K562 (cell line): ENCODE results near the gene SCT. TPM values are rescaled to one million over a fixed set of nuclear protein-coding genes. Genes with fewer than 3 reads are reported as not detected.

Experiments
- ATAC-seq: fragments of 200-7000 bp; cut with Tn5 transposase; 3 replicates; pipeline ENCODE4 v1.9.1; 2020; ENCODE audit warnings: moderate library complexity
- BruUV-seq: library from RNA; stranded (reverse); fragments of 400-500 nt; replicated peaks from 2 replicates; lab custom pipeline; 2021; lab: Mats Ljungman, UMichigan
- CTCF ChIA-PET: fragments of 300-600 bp; formaldehyde crosslinking; extraction: SDS; loops from one replicate; lab custom pipeline; 2021; ENCODE audit warnings: low intra/inter-chr PET ratio; lab: Yijun Ruan, JAX
- POLR2A ChIA-PET: fragments of 300-600, 350-650 bp; sonication (Branson Sonifier 250); formaldehyde crosslinking; extraction: SDS; loops from one replicate; lab custom pipeline; 2021; ENCODE audit warnings: antibody characterized with exemption, inconsistent platforms; lab: Yijun Ruan, JAX
- DNase-seq, 4 experiments: peaks; one replicate each; pipeline versions ENCODE4 v3.0.0 to v3.0.0-alpha.2; 2011 to 2018; ENCODE audit warnings: low spot score in 3 of 4, mixed read lengths in 3 of 4; ENCODE audit errors: extremely low read depth in 1 of 4
- FAIRE-seq: peaks from 2 replicates; lab custom pipeline; 2011; peaks lifted over from hg19 to GRCh38; lab: Jason Lieb, UNC
- H2AFZ ChIP-seq: 2 replicates; pipeline ENCODE4 v1.6.0; 2011; ENCODE audit warnings: low read depth, low read length, control low read depth, inconsistent platforms
- H3K27ac ChIP-seq: fragments of 200-600 bp; 3 replicates; pipeline ENCODE4 v1.8.0; 2011; ENCODE audit warnings: low read depth, mild to moderate bottlenecking, control low read depth, inconsistent platforms, low read length, moderate library complexity, mixed read lengths; ENCODE audit errors: extremely low read depth
- H3K27me3 ChIP-seq, 2 experiments: fragments of 300-600 bp in 1 of 2; 2 replicates in 1 of 2; 3 replicates in 1 of 2; pipeline versions ENCODE4 v1.6.0 to v1.8.0; 2011; ENCODE audit warnings: inconsistent platforms in 2 of 2, low read length in 2 of 2, mild to moderate bottlenecking in 1 of 2, mixed read lengths in 1 of 2, moderate library complexity in 1 of 2; ENCODE audit not compliant: control insufficient read depth in 2 of 2, insufficient read depth in 2 of 2
- H3K36me3 ChIP-seq: fragments of 300-600 bp; 3 replicates; pipeline ENCODE4 v1.8.0; 2011; ENCODE audit warnings: mild to moderate bottlenecking, low read length, inconsistent platforms; ENCODE audit not compliant: control insufficient read depth, insufficient read depth
- H3K4me1 ChIP-seq, 2 experiments: fragments of 200-600 bp in 1 of 2; replicated peaks in 1 of 2; 2 replicates in 1 of 2; 3 replicates in 1 of 2; pipeline versions ENCODE4 v1.5.1 to v1.8.0; 2011; ENCODE audit warnings: inconsistent platforms in 2 of 2, low read length in 2 of 2, mild to moderate bottlenecking in 1 of 2, mixed read lengths in 1 of 2, moderate library complexity in 1 of 2; ENCODE audit not compliant: control insufficient read depth in 2 of 2, insufficient read depth in 2 of 2
- H3K4me2 ChIP-seq: 2 replicates; pipeline ENCODE4 v1.6.1; 2011; ENCODE audit warnings: low read length, control low read depth, inconsistent platforms, mixed read lengths; ENCODE audit not compliant: insufficient read depth
- H3K4me3 ChIP-seq: fragments of 200-600 bp; sonication (generic), shearing (Covaris generic); 2 replicates; pipeline ENCODE4 v1.5.1; 2016; ENCODE audit warnings: control low read depth, inconsistent platforms
- H3K79me2 ChIP-seq: fragments of 200-600 bp; 3 replicates; pipeline ENCODE4 v1.8.0; 2011; ENCODE audit warnings: low read length, inconsistent platforms; ENCODE audit not compliant: control insufficient read depth, insufficient read depth
- H3K9ac ChIP-seq, 2 experiments: 2 replicates each; pipeline versions ENCODE4 v1.6.0 to v1.6.1; 2011; ENCODE audit warnings: low read depth in 2 of 2, low read length in 2 of 2, control low read depth in 1 of 2, inconsistent platforms in 1 of 2, mild to moderate bottlenecking in 1 of 2, mixed read lengths in 1 of 2; ENCODE audit not compliant: insufficient read depth in 1 of 2
- H3K9me1 ChIP-seq: one replicate; pipeline ENCODE4 v1.6.0; 2011; ENCODE audit warnings: inconsistent platforms, mild to moderate bottlenecking, low read length, moderate library complexity; ENCODE audit not compliant: control insufficient read depth, insufficient read depth
- H3K9me3 ChIP-seq: replicated peaks from 2 replicates; pipeline ENCODE4 v1.5.1; 2011; ENCODE audit warnings: low read depth, low read length, inconsistent platforms; ENCODE audit not compliant: control insufficient read depth, insufficient read depth
- H4K20me1 ChIP-seq: replicated peaks from 2 replicates; pipeline ENCODE4 v1.6.1; 2011; ENCODE audit warnings: low read length, inconsistent platforms, mixed read lengths; ENCODE audit not compliant: control insufficient read depth, insufficient read depth
- C11orf30 ChIP-seq: fragments of 450-650 bp; IDR thresholded peaks from 2 replicates; pipeline ENCODE4 v1.6.1; 2016; ENCODE audit warnings: low read depth, mild to moderate bottlenecking
- CBFA2T2 ChIP-seq: fragments of 450-650 bp; conservative IDR thresholded peaks from 2 replicates; pipeline ENCODE4 v1.6.1; 2017; ENCODE audit warnings: mild to moderate bottlenecking
- CHD1 ChIP-seq: fragments of 200-600 bp; sonication (generic); IDR thresholded peaks from one replicate; pipeline ENCODE4 v1.6.1; 2012; ENCODE audit warnings: mild to moderate bottlenecking, moderate library complexity, low read length, inconsistent platforms
- CHD4 ChIP-seq: fragments of 200-600 bp; sonication (generic); IDR thresholded peaks from 3 replicates; pipeline ENCODE4 v1.6.1; 2012; ENCODE audit warnings: low read depth, mild to moderate bottlenecking, mixed read lengths, low read length, inconsistent platforms; ENCODE audit not compliant: insufficient read depth, insufficient replicate concordance, poor library complexity, severe bottlenecking
- DACH1 ChIP-seq: fragments of 450-650 bp; IDR thresholded peaks from 2 replicates; pipeline ENCODE4 v1.6.1; 2018; ENCODE audit not compliant: partially characterized antibody
- FOXA3 ChIP-seq, 2 experiments: fragments of 450-650 bp in 1 of 2; sonication (generic) in 1 of 2; formaldehyde crosslinking; IDR thresholded peaks in 1 of 2; conservative IDR thresholded peaks in 1 of 2; 2 replicates each; pipeline versions ENCODE4 v1.4.0 to v1.8.0; 2020 to 2022; ENCODE audit warnings: mild to moderate bottlenecking in 2 of 2, missing genetic modification reagents in 1 of 2
- MAZ ChIP-seq, 2 experiments: fragments of 450-650 bp in 1 of 2; sonication (generic) in 1 of 2; formaldehyde crosslinking; IDR thresholded peaks in 1 of 2; conservative IDR thresholded peaks in 1 of 2; 2 replicates each; pipeline versions ENCODE4 v1.4.0 to v1.5.0; 2020; ENCODE audit warnings: mild to moderate bottlenecking in 1 of 2, missing genetic modification reagents in 1 of 2
- NCOA4 ChIP-seq: fragments of 450-650 bp; IDR thresholded peaks from 2 replicates; pipeline ENCODE4 v1.6.1; 2018; ENCODE audit warnings: mild to moderate bottlenecking; ENCODE audit not compliant: partially characterized antibody
- NFIX ChIP-seq: fragments of 250-450 bp; sonication (Bioruptor Pico); IDR thresholded peaks from 2 replicates; pipeline ENCODE4 v1.4.0; 2020; ENCODE audit warnings: low read depth, mild to moderate bottlenecking, moderate library complexity
- NUFIP1 ChIP-seq: fragments of 450-650 bp; IDR thresholded peaks from 2 replicates; pipeline ENCODE4 v1.6.1; 2018; ENCODE audit not compliant: partially characterized antibody
- SMARCB1 ChIP-seq: IDR thresholded peaks from 2 replicates; pipeline ENCODE4 v1.6.1; 2011; ENCODE audit warnings: improper control_type of control experiment, low read depth; ENCODE audit not compliant: insufficient read length
- TEAD2 ChIP-seq: fragments of 450-650 bp; IDR thresholded peaks from 2 replicates; pipeline ENCODE4 v1.6.1; 2016; ENCODE audit warnings: missing genetic modification characterization, control low read depth, missing compliant biosample characterization
- ZKSCAN1 ChIP-seq: fragments of 150-350 bp; IDR thresholded peaks from 2 replicates; pipeline ENCODE4 v1.6.1; 2016; ENCODE audit warnings: low read depth, low read length
- ZNF609 ChIP-seq: sonication (generic); formaldehyde crosslinking; IDR thresholded peaks from 2 replicates; pipeline ENCODE4 v1.8.1; 2023; ENCODE audit warnings: missing genetic modification reagents, mild to moderate bottlenecking, borderline replicate concordance
- WGBS: fragments of 100-300 bp; shearing (Covaris generic); methylation state at CpG from one replicate; pipeline ENCODE4 v1.1.6; 2016; ENCODE audit warnings: low coverage, mixed read lengths; ENCODE audit not compliant: insufficient coverage; ENCODE audit errors: missing lambda C conversion rate; 5-methylcytosine and 5-hydroxymethylcytosine counted together
- in situ Hi-C: fragments of 300-500 bp; cut with MboI; formaldehyde crosslinking; loops from 4 replicates; pipeline ENCODE4 v1.15.0; 2018; ENCODE audit warnings: inconsistent platforms, mixed read lengths
- intact Hi-C: fragments of 100-400 bp; cut with micrococcal nuclease; formaldehyde crosslinking; loops from 2 replicates; pipeline ENCODE4 v1.14.2; 2022
- polyA plus RNA-seq, 8 experiments: library from polyadenylated mRNA; depleted of rRNA in 4 of 8; stranded (reverse) in 5 of 8; unstranded in 3 of 8; fragments of >200 nt; fragmentation: Nextera tagmentation in 2 of 8; fragmentation: Illumina TruSeq in 1 of 8; extraction: Ambion mirVana in 2 of 8; extraction: Trizol in 1 of 8; gene quantifications; 2 replicates each; pipeline versions ENCODE4 v1.2.1 to v1.2.3, GENCODE V29; 2011 to 2014; ENCODE audit warnings: inconsistent platforms in 1 of 8, missing spikeins in 1 of 8
- total RNA-seq, 7 experiments: library from RNA; depleted of rRNA in 6 of 7; stranded (reverse); fragments of >200 nt in 6 of 7; fragmentation: Illumina TruSeq in 2 of 7; extraction: Trizol in 2 of 7; gene quantifications; 2 replicates each; pipeline versions ENCODE4 v1.2.1 to v1.2.3, GENCODE V29; 2011 to 2021; ENCODE audit warnings: low replicate concordance in 1 of 7
- TF ChIP-seq, protein P1 (sequence below): sonication (generic); formaldehyde crosslinking; IDR thresholded peaks from 2 replicates; pipeline ENCODE4 v1.8.0; 2022; ENCODE audit warnings: missing genetic modification reagents, mild to moderate bottlenecking, borderline replicate concordance
- TF ChIP-seq, protein P2 (sequence below): IDR thresholded peaks from 2 replicates; pipeline ENCODE4 v1.6.1; 2014; ENCODE audit warnings: antibody characterized with exemption

Gene SCT
- total and polyA plus RNA-seq, 9 of the 15 experiments (the other 6 are each of a cell fraction or from before 2014, with no cell fraction given) = not detected

DNA sequence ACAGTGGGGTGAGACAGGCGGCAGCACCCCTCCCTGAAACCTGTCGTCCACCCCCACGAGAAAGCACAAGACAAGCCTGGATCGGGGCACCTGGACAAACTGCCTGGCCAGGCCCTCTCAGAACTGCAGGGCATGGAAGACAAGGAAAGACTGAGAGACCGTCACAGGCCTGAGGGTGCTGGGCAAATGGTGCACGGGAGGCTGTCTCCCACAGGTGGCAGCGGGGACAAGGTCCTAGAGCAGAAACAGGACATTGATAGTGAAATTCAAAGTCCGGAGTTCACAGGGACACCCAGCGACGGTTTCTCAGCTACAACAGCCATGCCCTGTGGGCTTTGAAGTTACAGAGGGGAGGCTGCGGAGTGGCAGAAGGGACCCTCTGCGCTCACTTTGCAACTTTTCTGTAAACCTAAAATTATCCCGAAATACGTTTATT lies 30.7 kb upstream of the SCT start:
- WGBS = 87% methylated on average over 14 of the region's 14 CpGs
- no peaks in the 10 kb centered on the region for H3K9me1 ChIP-seq
- no peak overlapping the region for H3K27ac ChIP-seq
- DNase-seq (no peak), ATAC-seq (no peak), FAIRE-seq (no peak)
- H3K79me2 ChIP-seq = peaks cover 8% of the 10 kb centered on the region; the same call in 1 of the 3 replicates
- H3K4me2 ChIP-seq = no peak overlapping the region
- no peaks in the 10 kb centered on the region for H4K20me1 ChIP-seq
- no peaks in the 10 kb centered on the region for H3K9me3 ChIP-seq
- H3K4me1 ChIP-seq = peaks cover 0 to 27% of the 10 kb centered on the region in 2 experiments; a peak in 2 of 5 replicates
- ChIA-PET POLR2A (interaction anchor here (0.5 to 0.7 kb wide), 3 partner anchors 8 to 34 kb away, joined by 3 to 4 read pairs (median 3); no protein-coding TSS in a partner anchor), CTCF (no interaction called here)
- H2AFZ ChIP-seq = no peak overlapping the region
- H3K27me3 ChIP-seq = no peaks in the 10 kb centered on the region
- H3K36me3 ChIP-seq = peaks cover 85% of the 10 kb centered on the region; the same call in 2 of the 3 replicates
- intact Hi-C loops (no loop called here), in situ Hi-C loops (no loop called here)
- H3K4me3 ChIP-seq = no peak overlapping the region
- BruUV-seq = no TSS peak
- H3K9ac ChIP-seq = peak overlapping the region in 1 of 2 experiments; percentile 79; a peak in 2 of 4 replicates
- TF ChIP-seq CHD4 = no peak
- no peak for TF ChIP-seq ZNF609
- TF ChIP-seq SMARCB1 = no peak
- TF ChIP-seq, protein P1, sequence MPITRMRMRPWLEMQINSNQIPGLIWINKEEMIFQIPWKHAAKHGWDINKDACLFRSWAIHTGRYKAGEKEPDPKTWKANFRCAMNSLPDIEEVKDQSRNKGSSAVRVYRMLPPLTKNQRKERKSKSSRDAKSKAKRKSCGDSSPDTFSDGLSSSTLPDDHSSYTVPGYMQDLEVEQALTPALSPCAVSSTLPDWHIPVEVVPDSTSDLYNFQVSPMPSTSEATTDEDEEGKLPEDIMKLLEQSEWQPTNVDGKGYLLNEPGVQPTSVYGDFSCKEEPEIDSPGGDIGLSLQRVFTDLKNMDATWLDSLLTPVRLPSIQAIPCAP (CRISPR knock-in tag) = no peak
- no peak for TF ChIP-seq DACH1
- no peak for TF ChIP-seq CBFA2T2
- TF ChIP-seq FOXA3 (CRISPR knock-in tag; conservative IDR thresholded peaks at IDR 0.05 in 1 of 2, IDR thresholded peaks at IDR 0.05 in 1 of 2) = no peak
- no peak for TF ChIP-seq NFIX (CRISPR knock-in tag)
- TF ChIP-seq, protein P2, sequence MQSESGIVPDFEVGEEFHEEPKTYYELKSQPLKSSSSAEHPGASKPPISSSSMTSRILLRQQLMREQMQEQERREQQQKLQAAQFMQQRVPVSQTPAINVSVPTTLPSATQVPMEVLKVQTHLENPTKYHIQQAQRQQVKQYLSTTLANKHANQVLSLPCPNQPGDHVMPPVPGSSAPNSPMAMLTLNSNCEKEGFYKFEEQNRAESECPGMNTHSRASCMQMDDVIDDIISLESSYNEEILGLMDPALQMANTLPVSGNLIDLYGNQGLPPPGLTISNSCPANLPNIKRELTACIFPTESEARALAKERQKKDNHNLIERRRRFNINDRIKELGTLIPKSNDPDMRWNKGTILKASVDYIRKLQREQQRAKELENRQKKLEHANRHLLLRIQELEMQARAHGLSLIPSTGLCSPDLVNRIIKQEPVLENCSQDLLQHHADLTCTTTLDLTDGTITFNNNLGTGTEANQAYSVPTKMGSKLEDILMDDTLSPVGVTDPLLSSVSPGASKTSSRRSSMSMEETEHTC = no peak
- no peak for TF ChIP-seq TEAD2 (tag)
- TF ChIP-seq ZKSCAN1 = no peak
- no peak for TF ChIP-seq CHD1
- no peak for TF ChIP-seq NUFIP1
- TF ChIP-seq MAZ (CRISPR knock-in tag; conservative IDR thresholded peaks at IDR 0.05 in 1 of 2, IDR thresholded peaks at IDR 0.05 in 1 of 2) = no peak
- TF ChIP-seq NCOA4 = no peak
- no peak for TF ChIP-seq C11orf30
